Ovary (tissue), 3 donors: ENCODE results near the gene PDXDC1.
"Not testable (repeated sequence)": the region's sequence is repeated elsewhere in the genome, so short reads cannot be mapped to it uniquely, and the experiment has no call there.

ENCODE experiments used
- EP300 ChIP-seq: sonication (generic); formaldehyde crosslinking; IDR thresholded peaks from one replicate; pipeline ENCODE4 v1.6.1; 2017; ENCODE audit warnings: antibody characterized with exemption
- POLR2A ChIP-seq: fragments of 450-650 bp; IDR thresholded peaks from one replicate; pipeline ENCODE4 v1.6.1; 2017; ENCODE audit warnings: antibody characterized with exemption, mild to moderate bottlenecking, moderate library complexity
- TF ChIP-seq, protein P1 (sequence below), 3 donors: fragments of 450-650 bp in 2 of 3; fragments of 200-600 bp in 1 of 3; IDR thresholded peaks; one replicate each; pipeline versions ENCODE4 v1.5.1 to v1.8.0; 2016 to 2022; ENCODE audit warnings: antibody characterized with exemption in 3 of 3, mild to moderate bottlenecking in 1 of 3
- donor health status: DM: no; HTN: no; CAD: no.

- TF ChIP-seq, protein P1, sequence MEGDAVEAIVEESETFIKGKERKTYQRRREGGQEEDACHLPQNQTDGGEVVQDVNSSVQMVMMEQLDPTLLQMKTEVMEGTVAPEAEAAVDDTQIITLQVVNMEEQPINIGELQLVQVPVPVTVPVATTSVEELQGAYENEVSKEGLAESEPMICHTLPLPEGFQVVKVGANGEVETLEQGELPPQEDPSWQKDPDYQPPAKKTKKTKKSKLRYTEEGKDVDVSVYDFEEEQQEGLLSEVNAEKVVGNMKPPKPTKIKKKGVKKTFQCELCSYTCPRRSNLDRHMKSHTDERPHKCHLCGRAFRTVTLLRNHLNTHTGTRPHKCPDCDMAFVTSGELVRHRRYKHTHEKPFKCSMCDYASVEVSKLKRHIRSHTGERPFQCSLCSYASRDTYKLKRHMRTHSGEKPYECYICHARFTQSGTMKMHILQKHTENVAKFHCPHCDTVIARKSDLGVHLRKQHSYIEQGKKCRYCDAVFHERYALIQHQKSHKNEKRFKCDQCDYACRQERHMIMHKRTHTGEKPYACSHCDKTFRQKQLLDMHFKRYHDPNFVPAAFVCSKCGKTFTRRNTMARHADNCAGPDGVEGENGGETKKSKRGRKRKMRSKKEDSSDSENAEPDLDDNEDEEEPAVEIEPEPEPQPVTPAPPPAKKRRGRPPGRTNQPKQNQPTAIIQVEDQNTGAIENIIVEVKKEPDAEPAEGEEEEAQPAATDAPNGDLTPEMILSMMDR (IDR thresholded peaks at IDR 0.05) = not testable (repeated sequence)
- not testable (repeated sequence) for TF ChIP-seq POLR2A, EP300
Observed at GRCh38 chr16:15130256-15130932, 155.6 kb downstream of the PDXDC1 start.
